Measurements from ENCODE around the gene BMS1.

Gene BMS1

DNA sequence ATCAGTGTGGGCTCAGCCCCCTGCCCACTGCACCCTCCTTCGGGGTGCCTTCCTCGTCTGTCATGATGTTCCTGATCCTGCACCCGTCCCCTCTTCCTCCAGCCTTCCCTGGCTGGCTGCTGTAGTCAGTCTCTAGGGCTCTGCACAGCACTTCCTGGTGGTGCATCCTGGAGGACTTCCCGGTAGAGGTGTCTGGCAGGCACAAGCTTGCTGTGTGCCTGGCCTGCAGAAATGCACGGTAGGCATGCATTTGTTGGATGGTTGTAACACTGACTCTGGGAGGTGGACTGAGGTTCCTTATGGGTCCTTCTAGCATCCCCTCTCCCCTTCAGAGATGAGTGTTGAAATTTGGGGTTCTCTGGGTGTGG, 92.8 kb downstream of the BMS1 start:
- TF ChIP-seq, protein P1, sequence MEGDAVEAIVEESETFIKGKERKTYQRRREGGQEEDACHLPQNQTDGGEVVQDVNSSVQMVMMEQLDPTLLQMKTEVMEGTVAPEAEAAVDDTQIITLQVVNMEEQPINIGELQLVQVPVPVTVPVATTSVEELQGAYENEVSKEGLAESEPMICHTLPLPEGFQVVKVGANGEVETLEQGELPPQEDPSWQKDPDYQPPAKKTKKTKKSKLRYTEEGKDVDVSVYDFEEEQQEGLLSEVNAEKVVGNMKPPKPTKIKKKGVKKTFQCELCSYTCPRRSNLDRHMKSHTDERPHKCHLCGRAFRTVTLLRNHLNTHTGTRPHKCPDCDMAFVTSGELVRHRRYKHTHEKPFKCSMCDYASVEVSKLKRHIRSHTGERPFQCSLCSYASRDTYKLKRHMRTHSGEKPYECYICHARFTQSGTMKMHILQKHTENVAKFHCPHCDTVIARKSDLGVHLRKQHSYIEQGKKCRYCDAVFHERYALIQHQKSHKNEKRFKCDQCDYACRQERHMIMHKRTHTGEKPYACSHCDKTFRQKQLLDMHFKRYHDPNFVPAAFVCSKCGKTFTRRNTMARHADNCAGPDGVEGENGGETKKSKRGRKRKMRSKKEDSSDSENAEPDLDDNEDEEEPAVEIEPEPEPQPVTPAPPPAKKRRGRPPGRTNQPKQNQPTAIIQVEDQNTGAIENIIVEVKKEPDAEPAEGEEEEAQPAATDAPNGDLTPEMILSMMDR (IDR thresholded peaks at IDR 0.05; ENCODE audit: extremely low read depth, insufficient read depth, missing control alignments), result no peak

DNA sequence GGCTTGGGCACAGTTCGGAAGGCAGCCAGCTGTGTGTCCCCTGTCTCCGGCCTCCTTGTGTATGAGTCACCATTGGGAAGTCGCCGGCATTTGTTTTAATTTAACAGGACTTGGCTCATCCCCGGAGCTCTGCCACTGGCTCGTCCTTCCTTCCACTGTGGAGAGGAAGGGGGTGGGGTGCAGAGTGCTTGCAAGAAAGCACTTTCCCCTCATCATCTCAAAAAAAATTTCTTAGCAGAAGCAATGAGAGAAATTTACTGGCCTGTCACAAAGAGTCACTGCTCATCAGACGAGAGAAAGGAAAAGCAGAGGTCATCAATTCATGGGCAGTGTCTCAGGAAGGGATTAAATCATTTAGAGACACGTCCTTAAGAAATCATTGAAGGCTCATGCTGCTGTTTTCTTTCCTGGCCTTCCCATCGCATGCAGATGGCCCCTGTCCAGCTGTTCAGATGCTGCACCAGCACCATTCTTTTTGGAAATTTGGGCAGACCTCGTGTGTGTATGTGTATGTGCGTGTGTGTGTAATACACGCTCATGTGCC, 93.3 kb downstream of the BMS1 start:
- in situ Hi-C loops (cut with MboI; ENCODE audit: low pct_unique_long_range_greater_than_20kb, low sequenced_read_pairs, unreplicated experiment), result no loop called here
- DNase-seq (ENCODE audit: low spot score), result no peak
- TF ChIP-seq, protein P1 (IDR thresholded peaks at IDR 0.05; ENCODE audit: extremely low read depth, insufficient read depth, missing control alignments), result no peak

More for the DNA sequence above, 92.8 kb downstream of the BMS1 start:
- in situ Hi-C loops (cut with MboI; ENCODE audit: low pct_unique_long_range_greater_than_20kb, low sequenced_read_pairs, unreplicated experiment), result no loop called here
- no peak for DNase-seq (ENCODE audit: low spot score)

DNA sequence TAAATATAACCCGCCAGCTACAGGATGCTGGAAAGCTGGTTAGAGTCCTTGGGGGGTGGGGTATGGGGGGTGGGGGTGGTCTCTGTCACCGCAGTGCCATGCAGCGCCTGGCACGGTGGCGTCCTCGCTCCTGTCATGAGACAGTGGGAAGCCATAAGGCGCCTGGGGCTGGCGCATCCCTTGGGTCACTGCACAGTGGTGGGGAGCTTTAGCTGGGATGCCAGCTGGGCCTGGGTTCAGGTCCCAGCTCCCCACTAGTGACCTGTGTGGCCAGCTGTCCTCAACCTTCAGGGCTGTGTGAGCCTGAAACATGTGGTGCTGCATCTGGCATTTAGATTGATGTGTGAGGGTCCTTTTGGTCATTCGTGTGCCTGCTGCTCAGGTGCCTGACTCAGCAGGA, 93.9 kb downstream of the BMS1 start:
- TF ChIP-seq, protein P1 (IDR thresholded peaks at IDR 0.05; ENCODE audit: extremely low read depth, insufficient read depth, missing control alignments), result no peak
- DNase-seq (ENCODE audit: low spot score), result no peak
- in situ Hi-C loops (cut with MboI; ENCODE audit: low pct_unique_long_range_greater_than_20kb, low sequenced_read_pairs, unreplicated experiment), result no loop called here

DNA sequence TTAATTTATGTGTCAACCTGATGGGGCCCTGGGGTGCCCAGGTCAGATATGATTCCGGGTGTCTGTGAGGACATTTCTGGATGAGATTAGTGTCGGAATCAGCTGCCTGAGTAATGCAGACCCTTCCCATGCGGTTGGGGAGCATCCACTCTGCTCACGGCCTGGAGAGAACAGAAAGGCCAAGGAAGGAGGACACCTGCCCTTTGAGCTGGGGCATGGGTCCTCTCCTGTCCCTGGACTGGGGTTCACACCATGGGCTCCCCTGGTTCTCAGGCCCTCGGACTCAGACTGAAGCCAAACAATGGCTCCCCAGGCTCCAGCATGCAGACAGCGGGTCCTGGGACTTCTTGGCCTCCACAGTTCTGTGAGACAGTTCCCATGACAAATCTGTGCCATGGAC, 94.3 kb downstream of the BMS1 start:
- TF ChIP-seq, protein P1 (IDR thresholded peaks at IDR 0.05; ENCODE audit: extremely low read depth, insufficient read depth, missing control alignments), result no peak
- in situ Hi-C loops (cut with MboI; ENCODE audit: low pct_unique_long_range_greater_than_20kb, low sequenced_read_pairs, unreplicated experiment), result no loop called here
- no peak for DNase-seq (ENCODE audit: low spot score)

DNA sequence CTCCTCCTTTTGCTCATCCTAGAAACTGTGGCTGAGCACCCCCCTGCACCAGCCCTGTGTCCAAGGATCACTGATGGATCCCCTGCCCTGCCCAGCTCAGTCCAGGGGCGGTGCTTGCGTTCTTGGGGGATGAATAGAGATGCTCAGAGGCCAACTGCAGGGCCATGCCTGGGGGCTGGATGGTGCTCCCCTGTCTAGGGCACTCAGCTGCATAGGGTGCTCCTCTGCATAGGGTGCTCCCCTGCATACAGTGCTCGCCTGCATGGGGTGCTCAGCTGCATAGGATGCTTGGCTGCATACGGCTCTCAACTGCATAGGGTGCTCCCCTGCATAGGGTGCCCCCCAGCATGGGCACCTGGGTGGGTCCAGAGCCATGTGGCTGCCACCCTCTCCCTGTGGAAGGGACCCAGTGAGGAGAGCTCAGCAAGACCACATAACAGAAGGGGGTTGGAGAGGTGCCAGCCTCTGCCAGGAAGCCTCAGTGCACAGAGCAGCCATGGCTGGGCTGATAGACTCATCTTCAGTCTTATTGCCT, 95.0 kb downstream of the BMS1 start:
- TF ChIP-seq, protein P1 (IDR thresholded peaks at IDR 0.05; ENCODE audit: extremely low read depth, insufficient read depth, missing control alignments), result no peak
- no peak for DNase-seq (ENCODE audit: low spot score)
- in situ Hi-C loops (cut with MboI; ENCODE audit: low pct_unique_long_range_greater_than_20kb, low sequenced_read_pairs, unreplicated experiment), result no loop called here

DNA sequence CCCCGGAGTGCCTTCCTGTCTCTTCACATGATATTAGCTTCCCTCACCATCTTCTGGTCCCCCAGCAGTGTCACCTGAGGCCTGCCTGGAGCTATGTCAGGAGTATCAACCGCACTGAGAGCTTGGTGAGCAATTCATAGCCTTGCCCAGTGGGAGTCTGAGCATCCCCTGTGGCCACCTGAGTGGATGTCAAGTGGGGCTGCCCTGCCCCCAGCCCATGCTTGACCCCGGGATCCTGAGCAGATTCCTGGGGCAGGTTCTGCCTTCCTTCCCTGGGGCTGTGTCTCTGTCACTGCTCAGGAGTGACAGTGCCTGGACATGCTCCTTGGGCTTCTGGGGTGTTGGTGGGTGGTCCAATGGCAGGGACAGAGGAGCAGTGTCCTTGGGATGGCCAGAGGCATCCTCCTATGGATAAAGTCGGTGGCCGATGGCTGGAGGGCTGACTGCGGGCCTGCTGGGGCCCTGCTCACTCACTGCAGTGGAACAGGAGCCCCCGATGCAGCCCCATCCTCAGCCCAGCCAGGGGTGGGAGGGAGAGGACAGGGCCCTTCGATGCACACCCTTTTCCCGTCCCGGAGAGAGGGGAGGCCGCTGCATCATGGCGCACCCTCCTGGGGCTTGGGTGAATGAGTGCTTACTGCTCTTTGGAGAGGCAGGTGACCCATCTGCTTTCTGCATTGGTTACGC, 95.7 kb downstream of the BMS1 start:
- TF ChIP-seq, protein P1 (IDR thresholded peaks at IDR 0.05; ENCODE audit: extremely low read depth, insufficient read depth, missing control alignments), result no peak
- in situ Hi-C loops (cut with MboI; ENCODE audit: low pct_unique_long_range_greater_than_20kb, low sequenced_read_pairs, unreplicated experiment), result no loop called here
- DNase-seq (ENCODE audit: low spot score), result no peak

Measured in GM13977 (cell line).